Activated CD8-positive, alpha-beta memory T cell treated with anti-CD3 and anti-CD28 coated beads, Interleukin-2, amount 10 ng/mL, durations not matched to agents 7 days and 5 days (primary cell): ENCODE data around the gene RPL36AL. TPM values are rescaled to one million over a fixed set of nuclear protein-coding genes. Genes with fewer than 3 reads are reported as not detected.
"Not testable (repeated sequence)": the region's sequence is repeated elsewhere in the genome, so short reads cannot be mapped to it uniquely, and the experiment has no call there.

Source experiments
- ATAC-seq: fragments of 150-1000 bp; cut with Tn5 transposase; one replicate; pipeline ENCODE4 v1.10.0; 2021; ENCODE audit warnings: moderate library complexity
- CTCF ChIA-PET: fragments of 350-600 bp; sonication (Branson Sonifier 250); formaldehyde crosslinking; loops from one replicate; lab custom pipeline; 2021; ENCODE audit warnings: antibody characterized with exemption; lab: Charles Lee
- DNase-seq: peaks from one replicate; pipeline ENCODE4 v3.0.0-alpha.2; 2020
- H3K27ac Mint-ChIP-seq: one replicate; pipeline ENCODE4 v1.8.0; 2021; ENCODE audit warnings: mild to moderate bottlenecking, mixed read lengths
- H3K27me3 Mint-ChIP-seq: one replicate; pipeline ENCODE4 v1.8.0; 2021; ENCODE audit warnings: mixed read lengths
- H3K36me3 Mint-ChIP-seq: one replicate; pipeline ENCODE4 v1.8.0; 2021; ENCODE audit warnings: mild to moderate bottlenecking, mixed read lengths
- H3K4me1 Mint-ChIP-seq: one replicate; pipeline ENCODE4 v1.8.0; 2021; ENCODE audit warnings: mixed read lengths
- H3K4me3 Mint-ChIP-seq: one replicate; pipeline ENCODE4 v1.8.0; 2021; ENCODE audit warnings: mild to moderate bottlenecking, moderate library complexity, mixed read lengths
- H3K9me3 Mint-ChIP-seq: one replicate; pipeline ENCODE4 v1.8.0; 2022; ENCODE audit warnings: low read depth, mixed read lengths
- total RNA-seq, 2 experiments: library from RNA; stranded (reverse); gene quantifications; one replicate each; pipeline ENCODE4 v1.2.3, GENCODE V29; 2021

The RPL36AL gene
- total RNA-seq, result 100 to 1,000 TPM; 245 to 248 TPM

GRCh38 chr14:49620182-49621113, at the start of gene RPL36AL, which contains the start of gene MGAT2:
Gene RPL36AL (minus strand): TSS chr14:49620626. CDS start chr14:49619104, 1,522 bp downstream.
Gene MGAT2 (plus strand): TSS chr14:49620799. CDS start chr14:49621269, 470 bp downstream.
- H3K4me3 Mint-ChIP-seq, result peak within 1 kb of the TSS; percentile 84
- CTCF ChIA-PET, result interaction anchor here (1.0 to 4.0 kb wide), 18 partner anchors 9 to 246 kb away, joined by 3 to 34 read pairs (median 6); partner anchors contain the start of genes DNAAF2, KLHDC1, KLHDC2 and LRR1
- peak; percentile 98 for DNase-seq
- peak within 1 kb of the TSS; percentile 92 for H3K27ac Mint-ChIP-seq
- H3K27me3 Mint-ChIP-seq, result no peaks in the 10 kb centered on the region
- peaks cover 46% of the 10 kb centered on the region for H3K4me1 Mint-ChIP-seq
- H3K36me3 Mint-ChIP-seq, result peaks cover 66% of the 10 kb centered on the region
- peak; percentile 88 for ATAC-seq
- no peaks in the 10 kb centered on the region for H3K9me3 Mint-ChIP-seq

DNA sequence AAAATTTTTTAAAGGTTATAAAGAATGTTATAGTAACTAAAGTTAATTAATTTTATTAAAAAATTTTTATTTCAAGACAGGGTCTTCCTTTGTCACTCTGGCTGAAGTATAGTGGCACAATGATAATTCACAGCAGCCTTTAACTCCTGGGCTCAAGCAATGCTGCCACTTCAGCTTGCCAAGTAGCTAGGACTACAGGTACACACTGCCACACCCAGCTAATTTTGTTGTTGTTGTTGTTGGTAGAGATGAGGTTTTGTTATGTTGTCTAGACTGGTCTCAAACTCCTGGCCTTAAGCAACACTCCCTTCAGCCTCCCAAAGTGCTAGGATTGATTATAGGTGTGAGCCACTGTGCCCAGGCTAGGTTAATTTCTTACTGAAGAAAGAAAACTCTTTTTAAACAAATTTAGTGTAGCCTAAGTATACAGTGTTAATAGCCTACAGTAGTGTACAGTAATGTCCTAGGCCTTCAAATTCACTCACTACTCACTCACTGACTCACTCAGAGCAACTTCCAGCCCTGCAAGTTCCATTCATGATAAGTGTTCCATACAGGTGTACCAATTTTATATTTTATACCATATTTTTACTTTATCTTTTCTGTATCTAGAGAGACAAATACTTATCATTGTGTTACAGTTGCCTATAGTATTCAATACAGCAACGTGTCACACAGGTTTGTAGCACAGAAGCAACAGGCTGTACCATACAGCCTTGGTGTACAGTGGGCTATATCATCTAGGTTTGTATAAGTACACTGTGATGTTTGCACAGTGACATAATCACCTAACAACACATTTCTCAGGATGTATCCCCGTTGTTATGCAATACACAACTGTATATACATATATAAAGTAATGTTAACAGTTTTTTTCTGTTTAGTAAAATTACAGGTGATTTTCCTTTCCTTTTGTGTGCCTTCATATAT, 39.4 kb upstream of the RPL36AL start:
- Mint-ChIP-seq H3K36me3 (peaks cover 8% of the 10 kb centered on the region), H3K9me3 (no peaks in the 10 kb centered on the region), H3K27me3 (no peaks in the 10 kb centered on the region), H3K4me1 (no peaks in the 10 kb centered on the region), H3K4me3 (no peak overlapping the region), H3K27ac (no peak overlapping the region)
- DNase-seq, result no peak
- no peak for ATAC-seq
- CTCF ChIA-PET, result no interaction called here

DNA sequence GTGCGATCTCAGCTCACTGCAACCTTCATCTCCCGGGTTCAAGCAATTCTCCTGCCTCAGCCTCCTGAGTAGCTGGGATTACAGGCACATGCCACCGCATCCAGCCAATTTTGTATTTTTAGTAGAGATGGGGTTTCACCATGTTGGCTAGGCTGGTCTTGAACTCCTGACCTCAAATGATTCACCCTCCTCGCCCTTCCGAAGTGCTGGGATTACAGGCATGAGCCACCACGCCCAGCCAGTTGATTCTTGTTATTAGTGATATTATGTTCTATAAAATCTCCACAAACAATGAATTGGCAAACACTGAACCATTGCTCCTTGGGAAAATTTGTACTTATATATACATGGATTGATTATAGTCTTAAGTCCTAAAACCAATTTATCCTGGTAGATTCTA, 37.1 kb upstream of the RPL36AL start:
- H3K36me3 Mint-ChIP-seq, H3K4me1 Mint-ChIP-seq, H3K27ac Mint-ChIP-seq, H3K9me3 Mint-ChIP-seq, CTCF ChIA-PET, H3K4me3 Mint-ChIP-seq, DNase-seq, H3K27me3 Mint-ChIP-seq, ATAC-seq: not testable (repeated sequence)

- no peak for DNase-seq
- no peak overlapping the region for H3K27ac Mint-ChIP-seq
- H3K4me1 Mint-ChIP-seq, result no peaks in the 10 kb centered on the region
- no peaks in the 10 kb centered on the region for H3K27me3 Mint-ChIP-seq
- CTCF ChIA-PET, result no interaction called here
- H3K4me3 Mint-ChIP-seq, result no peak overlapping the region
- no peak for ATAC-seq
- H3K9me3 Mint-ChIP-seq, result no peaks in the 10 kb centered on the region
- H3K36me3 Mint-ChIP-seq, result peaks cover 17% of the 10 kb centered on the region
Observed at GRCh38 chr14:49654511-49654910, 34.1 kb upstream of the RPL36AL start.

DNA sequence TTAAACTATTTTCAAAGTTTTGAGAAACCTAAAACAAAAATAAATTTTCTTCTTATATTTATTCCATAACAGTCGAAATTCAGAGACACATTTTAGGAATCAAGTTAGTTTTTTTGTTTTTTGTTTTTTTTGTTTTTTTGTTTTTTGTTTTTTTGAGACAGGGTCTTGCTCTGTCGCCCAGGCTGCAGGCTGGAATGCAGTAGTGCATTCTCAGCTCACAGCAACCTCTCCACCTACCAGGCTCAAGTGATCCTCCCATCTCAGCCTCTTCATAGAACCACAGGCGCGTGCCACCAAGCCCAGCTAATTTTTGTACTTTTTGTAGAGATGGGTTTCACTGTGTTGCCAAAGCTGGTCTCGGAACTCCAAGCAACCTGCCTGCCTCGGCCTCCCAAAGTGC, 33.1 kb upstream of the RPL36AL start:
- H3K36me3 Mint-ChIP-seq, result peaks cover 21% of the 10 kb centered on the region
- no peak overlapping the region for H3K27ac Mint-ChIP-seq
- H3K9me3 Mint-ChIP-seq, result no peaks in the 10 kb centered on the region
- no peak for ATAC-seq
- CTCF ChIA-PET, result no interaction called here
- no peaks in the 10 kb centered on the region for H3K27me3 Mint-ChIP-seq
- no peak for DNase-seq
- H3K4me1 Mint-ChIP-seq, result no peaks in the 10 kb centered on the region
- H3K4me3 Mint-ChIP-seq, result no peak overlapping the region

DNA sequence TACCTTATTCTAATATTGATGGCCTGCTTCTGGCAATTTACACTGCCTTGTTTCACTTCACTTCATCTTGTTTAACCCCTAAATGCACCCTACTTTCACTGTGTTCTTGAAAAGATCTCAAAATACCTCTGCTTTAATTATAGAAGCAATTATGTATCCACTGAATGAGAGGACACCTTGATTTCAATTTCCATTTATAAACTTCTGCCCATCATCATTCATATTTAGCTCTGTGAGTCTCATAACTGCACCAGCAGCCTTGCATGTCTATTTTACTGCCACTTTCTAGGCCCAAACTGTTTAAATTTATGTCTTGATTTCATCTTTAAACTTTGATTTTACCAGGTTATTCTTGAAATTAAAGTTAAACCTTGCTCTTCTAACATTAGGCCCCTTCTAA, 21.7 kb upstream of the RPL36AL start:
- Mint-ChIP-seq H3K27me3 (no peaks in the 10 kb centered on the region), H3K27ac (peak overlapping the region; percentile 8), H3K36me3 (peaks cover 34% of the 10 kb centered on the region), H3K9me3 (no peaks in the 10 kb centered on the region), H3K4me3 (no peak overlapping the region), H3K4me1 (peaks cover 37% of the 10 kb centered on the region)
- no peak for ATAC-seq
- DNase-seq, result no peak
- CTCF ChIA-PET, result interaction anchor here (1.4 kb wide), 1 partner anchor 8 kb away, joined by 3 read pairs; no protein-coding TSS in a partner anchor

- H3K9me3 Mint-ChIP-seq, result no peaks in the 10 kb centered on the region
- H3K4me3 Mint-ChIP-seq, result no peak overlapping the region
- no peaks in the 10 kb centered on the region for H3K27me3 Mint-ChIP-seq
- CTCF ChIA-PET, result interaction anchor here (0.6 kb wide), 1 partner anchor 57 kb away, joined by 3 read pairs; no protein-coding TSS in a partner anchor
- peaks cover 33% of the 10 kb centered on the region for H3K36me3 Mint-ChIP-seq
- DNase-seq, result no peak
- H3K4me1 Mint-ChIP-seq, result peaks cover 40% of the 10 kb centered on the region
- H3K27ac Mint-ChIP-seq, result peak overlapping the region; percentile 13
- no peak for ATAC-seq
Observed at GRCh38 chr14:49641697-49642129, 21.3 kb upstream of the RPL36AL start.

DNA sequence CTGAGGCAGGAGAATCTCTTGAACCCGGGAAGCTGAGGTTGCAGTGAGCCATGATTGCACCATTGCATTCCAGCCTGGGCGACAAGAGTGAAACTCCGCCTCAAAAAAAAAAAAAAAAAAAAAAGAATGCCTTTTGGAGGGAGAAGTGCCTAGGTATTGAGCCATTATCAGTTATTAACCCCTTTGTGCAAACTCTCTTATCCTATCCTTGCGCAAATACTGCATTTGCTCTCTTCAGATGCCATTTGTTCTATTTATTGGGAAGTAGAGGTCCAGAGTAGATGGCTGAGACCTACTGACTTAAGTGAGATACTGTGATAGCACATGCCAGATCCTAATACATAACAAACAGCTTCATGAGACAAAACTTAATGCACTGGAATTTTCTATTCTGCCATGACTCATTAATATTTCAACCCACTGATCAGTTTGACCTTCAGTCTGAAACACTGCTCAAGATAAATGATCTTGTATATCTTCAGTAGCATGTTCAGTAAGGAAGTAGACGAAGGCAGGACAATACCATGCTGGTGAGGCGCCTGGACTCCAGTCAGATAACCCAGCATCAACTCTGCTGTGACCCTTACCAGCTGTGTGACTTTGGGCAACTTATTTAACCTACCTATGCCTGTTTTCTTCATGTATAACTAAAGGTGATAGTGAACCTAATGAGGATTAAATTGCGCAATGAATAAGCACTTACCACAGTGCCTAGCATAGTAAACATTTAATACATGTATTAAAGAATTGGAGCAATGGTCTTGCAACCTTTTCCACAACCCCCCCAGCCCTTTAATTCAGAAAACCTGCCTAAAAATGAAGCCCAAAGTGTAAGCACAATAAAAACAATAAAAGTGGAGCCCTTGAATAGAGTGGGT, 20.4 kb upstream of the RPL36AL start:
- H3K4me1 Mint-ChIP-seq, result peaks cover 49% of the 10 kb centered on the region
- H3K27ac Mint-ChIP-seq, result no peak overlapping the region
- H3K9me3 Mint-ChIP-seq, result no peaks in the 10 kb centered on the region
- H3K4me3 Mint-ChIP-seq, result no peak overlapping the region
- H3K27me3 Mint-ChIP-seq, result no peaks in the 10 kb centered on the region
- H3K36me3 Mint-ChIP-seq, result peaks cover 37% of the 10 kb centered on the region
- DNase-seq (no peak), ATAC-seq (no peak)
- CTCF ChIA-PET, result interaction anchor here (0.6 kb wide), 1 partner anchor 56 kb away, joined by 3 read pairs; no protein-coding TSS in a partner anchor

DNA sequence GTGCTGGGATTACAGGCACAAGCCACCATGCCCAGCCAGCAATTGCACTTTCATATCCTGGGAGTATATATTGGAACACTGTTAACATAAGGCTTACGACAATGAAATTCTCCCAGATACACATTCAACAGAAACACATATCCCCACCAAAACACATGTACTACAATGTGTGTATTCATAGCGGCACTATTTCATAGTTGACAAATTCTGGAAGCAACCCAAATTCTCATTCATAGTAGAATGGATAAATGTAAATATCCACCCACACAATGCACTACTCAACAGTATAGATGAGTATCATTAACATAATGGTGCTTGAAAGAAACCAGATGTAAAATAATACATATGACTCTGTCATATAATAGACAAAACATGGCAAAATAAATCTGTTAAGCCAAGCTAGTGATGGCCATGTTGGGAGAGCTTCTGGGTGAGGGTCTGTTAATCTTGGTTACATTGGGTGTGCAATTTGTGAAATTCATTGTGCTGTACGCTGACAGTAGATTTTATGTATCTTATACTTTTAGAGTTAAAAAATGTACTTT, 17.2 kb upstream of the RPL36AL start:
- Mint-ChIP-seq H3K4me1 (peaks cover 52% of the 10 kb centered on the region), H3K27me3 (no peaks in the 10 kb centered on the region), H3K27ac (peak overlapping the region; percentile 3), H3K4me3 (no peak overlapping the region), H3K9me3 (no peaks in the 10 kb centered on the region), H3K36me3 (peaks cover 31% of the 10 kb centered on the region)
- CTCF ChIA-PET, result interaction anchor here (0.6 to 1.5 kb wide), 3 partner anchors 17 to 460 kb away, joined by 3 to 7 read pairs (median 4); partner anchors contain the start of genes MGAT2 and RPL36AL
- DNase-seq, result no peak
- ATAC-seq, result no peak

GRCh38 chr14:49636866-49637265, 16.4 kb upstream of the RPL36AL start:
- peak overlapping the region; percentile 87 for H3K4me3 Mint-ChIP-seq
- H3K36me3 Mint-ChIP-seq, result peaks cover 33% of the 10 kb centered on the region
- H3K27me3 Mint-ChIP-seq, result no peaks in the 10 kb centered on the region
- DNase-seq, result no peak
- no peak for ATAC-seq
- CTCF ChIA-PET, result interaction anchor here (1.1 to 1.5 kb wide), 3 partner anchors 16 to 215 kb away, joined by 3 to 4 read pairs (median 4); partner anchors contain the start of genes MGAT2, NEMF and RPL36AL
- H3K9me3 Mint-ChIP-seq, result no peaks in the 10 kb centered on the region
- peak overlapping the region; percentile 60 for H3K27ac Mint-ChIP-seq
- H3K4me1 Mint-ChIP-seq, result peaks cover 48% of the 10 kb centered on the region

GRCh38 chr14:49634547-49635334, 14.3 kb upstream of the RPL36AL start, which contains the start of gene DNAAF2:
Gene DNAAF2 (minus strand): TSS chr14:49635244. CDS start chr14:49635149, 95 bp downstream.
- Mint-ChIP-seq H3K4me1 (peaks cover 47% of the 10 kb centered on the region), H3K9me3 (no peaks in the 10 kb centered on the region), H3K36me3 (peaks cover 26% of the 10 kb centered on the region), H3K27me3 (no peaks in the 10 kb centered on the region), H3K27ac (peak within 1 kb of the TSS; percentile 94), H3K4me3 (peak within 1 kb of the TSS; percentile 87)
- ATAC-seq (peak; percentile 45), DNase-seq (peak; percentile 78)
- CTCF ChIA-PET, result interaction anchor here (0.8 to 2.6 kb wide), 29 partner anchors 8 to 686 kb away, joined by 3 to 32 read pairs (median 5); partner anchors contain the start of genes KLHDC1, KLHDC2, LRR1 and MGAT2
